Colonic mucosa (tissue), 4 donors: ENCODE results near the gene AGAP1. TPM values are rescaled to one million over a fixed set of nuclear protein-coding genes. Genes with fewer than 3 reads are reported as not detected.

Experiments
- DNase-seq: peaks from one replicate; pipeline ENCODE4 v3.0.0-alpha.2; 2020
- H3K27ac ChIP-seq: fragments of 200-600 bp; one replicate; pipeline ENCODE4 v1.8.0; 2021
- H3K27me3 ChIP-seq: fragments of 200-600 bp; one replicate; pipeline ENCODE4 v1.8.0; 2021
- H3K36me3 ChIP-seq: fragments of 200-600 bp; one replicate; pipeline ENCODE4 v1.8.0; 2021
- H3K4me1 ChIP-seq: fragments of 200-600 bp; one replicate; pipeline ENCODE4 v1.8.0; 2021; ENCODE audit warnings: mild to moderate bottlenecking
- H3K4me3 ChIP-seq: fragments of 200-600 bp; one replicate; pipeline ENCODE4 v1.8.0; 2021
- H3K9ac ChIP-seq, 2 donors: one replicate each; pipeline ENCODE4 v1.7.0; 2013; ENCODE audit warnings: control low read depth in 2 of 2, low read depth in 2 of 2, low read length in 2 of 2
- H3K9me3 ChIP-seq: fragments of 200-600 bp; one replicate; pipeline ENCODE4 v1.8.0; 2021
- CTCF ChIP-seq: fragments of 200-600 bp; IDR thresholded peaks from one replicate; pipeline ENCODE4 v1.8.0; 2022; ENCODE audit warnings: antibody characterized with exemption, mild to moderate bottlenecking
- intact Hi-C: fragments of 100-400 bp; cut with DNase I; formaldehyde crosslinking; loops from one replicate; pipeline ENCODE4 v1.14.1; 2022
- total RNA-seq, 2 donors: library from RNA; stranded (reverse); fragmentation: NEBNext Ultra II Directional in 1 of 2; extraction: Animal tissue kit (Norgen Biotek cat#: 25700) in 1 of 2; gene quantifications; one replicate each; pipeline ENCODE4 v1.2.1, GENCODE V29; 2021
- donor health status: healthy.
- donor health status: DM: no; HTN: no; CAD: no.
- donor health status: DM: no; HTN: no; CAD: no.

The AGAP1 gene
- total RNA-seq, 2 donors from 2014 or later, result 62.1 to 62.9 TPM

- intact Hi-C loops, result no loop called here
- Histone ChIP-seq H3K9ac (no peak overlapping the region), H3K27ac (no peak overlapping the region), H3K9me3 (no peaks in the 10 kb centered on the region), H3K36me3 (no peaks in the 10 kb centered on the region), H3K4me1 (no peaks in the 10 kb centered on the region), H3K27me3 (no peaks in the 10 kb centered on the region), H3K4me3 (no peak overlapping the region)
- no peak for DNase-seq
- no peak for TF ChIP-seq CTCF
Observed at GRCh38 chr2:235793163-235793752, 299.4 kb downstream of the AGAP1 start.

GRCh38 chr2:235799281-235799680 lies 305.4 kb downstream of the AGAP1 start:
- Histone ChIP-seq H3K36me3 (peaks cover 14% of the 10 kb centered on the region), H3K4me1 (no peaks in the 10 kb centered on the region), H3K27ac (no peak overlapping the region), H3K9me3 (no peaks in the 10 kb centered on the region), H3K9ac (no peak overlapping the region), H3K4me3 (no peak overlapping the region), H3K27me3 (no peaks in the 10 kb centered on the region)
- intact Hi-C loops, result no loop called here
- TF ChIP-seq CTCF, result no peak
- DNase-seq, result no peak

- Histone ChIP-seq H3K9me3 (no peaks in the 10 kb centered on the region), H3K27ac (no peak overlapping the region), H3K36me3 (peaks cover 14% of the 10 kb centered on the region), H3K27me3 (no peaks in the 10 kb centered on the region), H3K4me3 (no peak overlapping the region), H3K4me1 (no peaks in the 10 kb centered on the region), H3K9ac (no peak overlapping the region)
- TF ChIP-seq CTCF, result no peak
- DNase-seq, result no peak
- intact Hi-C loops, result no loop called here
Observed at GRCh38 chr2:235802542-235802941, 308.7 kb downstream of the AGAP1 start.

- Histone ChIP-seq H3K9me3 (no peaks in the 10 kb centered on the region), H3K4me3 (no peak overlapping the region), H3K27me3 (no peaks in the 10 kb centered on the region), H3K27ac (no peak overlapping the region), H3K36me3 (peaks cover 14% of the 10 kb centered on the region), H3K4me1 (no peaks in the 10 kb centered on the region), H3K9ac (no peak overlapping the region)
- DNase-seq, result no peak
- intact Hi-C loops, result no loop called here
- no peak for TF ChIP-seq CTCF
Observed at GRCh38 chr2:235803028-235803427, 309.2 kb downstream of the AGAP1 start.

GRCh38 chr2:235804676-235805075 lies 310.8 kb downstream of the AGAP1 start:
- peaks cover 14% of the 10 kb centered on the region for H3K36me3 ChIP-seq

More at GRCh38 chr2:235804676-235805075, 310.8 kb downstream of the AGAP1 start:
- Histone ChIP-seq H3K4me1 (no peaks in the 10 kb centered on the region), H3K9me3 (no peaks in the 10 kb centered on the region), H3K27ac (no peak overlapping the region), H3K4me3 (no peak overlapping the region), H3K9ac (no peak overlapping the region), H3K27me3 (no peaks in the 10 kb centered on the region)
- TF ChIP-seq CTCF, result no peak
- no peak for DNase-seq
- intact Hi-C loops, result no loop called here
